Measurements from ENCODE around the gene TPCN2.

GRCh38 chr11:69180726-69181125 lies 132.0 kb downstream of the TPCN2 start:
- TF ChIP-seq CTCF (IDR thresholded peaks at IDR 0.05) (no peak), POLR2A (IDR thresholded peaks at IDR 0.05) (no peak), POLR2AphosphoS5 (IDR thresholded peaks at IDR 0.05) (no peak)
